Cardiac atrium fibroblast (primary cell): Measurements from ENCODE around the gene SERTM2. TPM values are rescaled to one million over a fixed set of nuclear protein-coding genes. Genes with fewer than 3 reads are reported as not detected.

Experiments used
- total RNA-seq: library from RNA; depleted of rRNA; stranded (reverse); fragments of >200 nt; gene quantifications from 2 replicates; pipeline ENCODE4 v1.2.3, GENCODE V29; 2015

The SERTM2 gene
- total RNA-seq = not detected in 2 replicates

GRCh38 chrX:111511477-111511876 is at the start of gene SERTM2:
Gene SERTM2, plus strand, starts transcription at chrX:111511645. Its CDS starts 7,213 bp downstream, at chrX:111518858.

Other genes with a start within 250 kb of the SERTM2 start
- gene CAPN6, start 241.2 kb upstream of the SERTM2 start, total RNA-seq = not detected in 2 replicates
- not detected in 2 replicates for gene DCX, start 99.5 kb upstream of the SERTM2 start, total RNA-seq
- 34.3 and 34.5 TPM in 2 replicates for gene ALG13, start 169.5 kb downstream of the SERTM2 start, total RNA-seq